GM12878 (cell line): ENCODE measurements around the gene MPPED1. TPM values are rescaled to one million over a fixed set of nuclear protein-coding genes. Genes with fewer than 3 reads are reported as not detected.

ENCODE experiments used
- ATAC-seq: fragments of 200-7000 bp; cut with Tn5 transposase; 3 replicates; pipeline ENCODE4 v1.9.1; 2020; ENCODE audit warnings: mild to moderate bottlenecking, moderate library complexity
- BruUV-seq: library from RNA; stranded (reverse); fragments of 400-500 nt; replicated peaks from 2 replicates; lab custom pipeline; 2021; lab: Mats Ljungman, UMichigan
- CTCF ChIA-PET: fragments of 300-600 bp; sonication (Branson Sonifier 250); formaldehyde crosslinking; extraction: SDS; loops from one replicate; lab custom pipeline; 2021; ENCODE audit warnings: inconsistent platforms; lab: Yijun Ruan, JAX
- POLR2A ChIA-PET: fragments of 350-600 bp; formaldehyde crosslinking; extraction: SDS; loops from one replicate; lab custom pipeline; 2021; ENCODE audit warnings: inconsistent platforms; lab: Charles Lee
- RAD21 ChIA-PET: fragments of 300-600 bp; sonication (Branson Sonifier 250); formaldehyde crosslinking; loops from one replicate; lab custom pipeline; 2023; ENCODE audit warnings: antibody characterized with exemption; ENCODE audit not compliant: unreplicated experiment; lab: Charles Lee
- SMC1A ChIA-PET: fragments of 300-600 bp; sonication (Branson Sonifier 250); formaldehyde crosslinking; loops from one replicate; lab custom pipeline; 2023; ENCODE audit not compliant: unreplicated experiment, uncharacterized antibody; lab: Charles Lee
- DNase-seq: peaks from one replicate; pipeline ENCODE4 v3.0.0-alpha.2; 2011; ENCODE audit warnings: low read depth, low spot score
- FAIRE-seq: peaks from 3 replicates; lab custom pipeline; 2011; peaks lifted over from hg19 to GRCh38; lab: Jason Lieb, UNC
- H2AFZ ChIP-seq: 2 replicates; pipeline ENCODE4 v1.6.0; 2011; ENCODE audit warnings: low read depth, low read length, control low read depth; ENCODE audit not compliant: control insufficient read depth
- H3K27ac ChIP-seq: 2 replicates; pipeline ENCODE4 v1.5.1; 2011; ENCODE audit warnings: control low read depth; ENCODE audit not compliant: control insufficient read depth, insufficient read depth
- H3K27me3 ChIP-seq, 2 experiments: replicated peaks in 1 of 2; 2 replicates each; pipeline versions ENCODE4 v1.6.0 to v1.6.1; 2011; ENCODE audit warnings: low read length in 1 of 2; ENCODE audit not compliant: control insufficient read depth in 2 of 2, insufficient read depth in 2 of 2
- H3K36me3 ChIP-seq, 2 experiments: 2 replicates each; pipeline ENCODE4 v1.5.1; 2011; ENCODE audit warnings: low read length in 1 of 2; ENCODE audit not compliant: control insufficient read depth in 2 of 2, insufficient read depth in 2 of 2
- H3K4me1 ChIP-seq: 2 replicates; pipeline ENCODE4 v1.6.1; 2011; ENCODE audit warnings: mild to moderate bottlenecking, low read length, moderate library complexity, mixed read lengths; ENCODE audit not compliant: control insufficient read depth, insufficient read depth
- H3K4me2 ChIP-seq: 2 replicates; pipeline ENCODE4 v1.6.0; 2011; ENCODE audit warnings: control low read depth; ENCODE audit not compliant: control insufficient read depth, insufficient read depth
- H3K4me3 ChIP-seq: fragments of 200-600 bp; sonication (generic); 2 replicates; pipeline ENCODE4 v1.5.1; 2016
- H3K79me2 ChIP-seq: 2 replicates; pipeline ENCODE4 v1.6.0; 2011; ENCODE audit warnings: low read length; ENCODE audit not compliant: control insufficient read depth, insufficient read depth
- H3K9ac ChIP-seq: 2 replicates; pipeline ENCODE4 v1.8.0; 2011; ENCODE audit warnings: low read length, control low read depth, mixed read lengths; ENCODE audit not compliant: control insufficient read depth, insufficient read depth
- H3K9me3 ChIP-seq: replicated peaks from 3 replicates; pipeline ENCODE4 v1.5.1; 2011; ENCODE audit warnings: mild to moderate bottlenecking, low read length; ENCODE audit not compliant: control insufficient read depth, insufficient read depth
- H4K20me1 ChIP-seq: 2 replicates; pipeline ENCODE4 v1.6.0; 2011; ENCODE audit not compliant: control insufficient read depth, insufficient read depth
- DPF2 ChIP-seq: fragments of 450-650 bp; IDR thresholded peaks from 2 replicates; pipeline ENCODE4 v1.6.1; 2017; ENCODE audit warnings: mild to moderate bottlenecking
- IRF5 ChIP-seq: fragments of 450-650 bp; IDR thresholded peaks from 2 replicates; pipeline ENCODE4 v1.6.1; 2017; ENCODE audit warnings: borderline replicate concordance
- PRDM15 ChIP-seq: fragments of 450-650 bp; formaldehyde crosslinking; IDR thresholded peaks from 2 replicates; pipeline ENCODE4 v1.4.0; 2020; ENCODE audit warnings: mild to moderate bottlenecking, moderate library complexity
- RAD21 ChIP-seq: IDR thresholded peaks from 2 replicates; pipeline ENCODE4 v1.6.1; 2011; ENCODE audit warnings: mild to moderate bottlenecking, low read depth, low read length, moderate library complexity; ENCODE audit not compliant: insufficient read depth
- SUPT20H ChIP-seq: IDR thresholded peaks from 2 replicates; pipeline ENCODE4 v1.6.1; 2011; ENCODE audit warnings: low read depth, mild to moderate bottlenecking, low read length, moderate library complexity, borderline replicate concordance; ENCODE audit not compliant: control insufficient read depth
- WGBS: methylation state at CpG from one replicate; pipeline ENCODE4 v1.1.6; 2016; ENCODE audit warnings: low lambda C conversion rate; ENCODE audit not compliant: insufficient replicate concordance, insufficient coverage; ENCODE audit errors: missing lambda C conversion rate; 5-methylcytosine and 5-hydroxymethylcytosine counted together
- in situ Hi-C: fragments of 300-500 bp; cut with MboI; formaldehyde crosslinking; loops from 9 replicates; pipeline ENCODE4 v1.14.3; 2018; ENCODE audit warnings: mixed read lengths
- intact Hi-C: fragments of 100-400 bp; cut with micrococcal nuclease; formaldehyde crosslinking; loops from one replicate; pipeline ENCODE4 v1.14.2; 2022; ENCODE audit not compliant: unreplicated experiment
- polyA plus RNA-seq, 11 experiments: library from polyadenylated mRNA; depleted of rRNA in 4 of 11; unstranded in 6 of 11; stranded (reverse) in 5 of 11; fragments of >200 nt; fragmentation: Nextera tagmentation in 4 of 11; fragmentation: Illumina TruSeq in 1 of 11; extraction: Ambion mirVana in 4 of 11; extraction: Trizol in 1 of 11; gene quantifications; 1 replicate in 1 of 11; 2 replicates in 10 of 11; pipeline versions ENCODE4 v1.2.1 to v1.2.3, GENCODE V29; 2011 to 2016; ENCODE audit warnings: inconsistent platforms in 2 of 11, missing spikeins in 2 of 11, low read depth in 1 of 11
- total RNA-seq, 4 experiments: library from RNA; depleted of rRNA in 3 of 4; stranded (reverse); fragments of >200 nt in 3 of 4; fragmentation: Illumina TruSeq in 1 of 4; extraction: Trizol in 1 of 4; gene quantifications; 2 replicates each; pipeline versions ENCODE4 v1.2.1 to v1.2.3, GENCODE V29; 2013 to 2021
- TF ChIP-seq, protein P1 (sequence below): fragments of 450-650 bp; IDR thresholded peaks from 2 replicates; pipeline ENCODE4 v1.6.1; 2017; ENCODE audit warnings: mild to moderate bottlenecking, low read depth, inconsistent platforms; ENCODE audit not compliant: poor library complexity, severe bottlenecking
- TF ChIP-seq, protein P2 (sequence below): fragments of 450-650 bp; IDR thresholded peaks from 2 replicates; pipeline ENCODE4 v1.6.1; 2017; ENCODE audit warnings: mild to moderate bottlenecking, moderate library complexity

The MPPED1 gene
- total and polyA plus RNA-seq, 10 of the 15 experiments (the other 5 are each of a cell fraction or from before 2014, with no cell fraction given), result 0.11 TPM; not detected in 9

DNA sequence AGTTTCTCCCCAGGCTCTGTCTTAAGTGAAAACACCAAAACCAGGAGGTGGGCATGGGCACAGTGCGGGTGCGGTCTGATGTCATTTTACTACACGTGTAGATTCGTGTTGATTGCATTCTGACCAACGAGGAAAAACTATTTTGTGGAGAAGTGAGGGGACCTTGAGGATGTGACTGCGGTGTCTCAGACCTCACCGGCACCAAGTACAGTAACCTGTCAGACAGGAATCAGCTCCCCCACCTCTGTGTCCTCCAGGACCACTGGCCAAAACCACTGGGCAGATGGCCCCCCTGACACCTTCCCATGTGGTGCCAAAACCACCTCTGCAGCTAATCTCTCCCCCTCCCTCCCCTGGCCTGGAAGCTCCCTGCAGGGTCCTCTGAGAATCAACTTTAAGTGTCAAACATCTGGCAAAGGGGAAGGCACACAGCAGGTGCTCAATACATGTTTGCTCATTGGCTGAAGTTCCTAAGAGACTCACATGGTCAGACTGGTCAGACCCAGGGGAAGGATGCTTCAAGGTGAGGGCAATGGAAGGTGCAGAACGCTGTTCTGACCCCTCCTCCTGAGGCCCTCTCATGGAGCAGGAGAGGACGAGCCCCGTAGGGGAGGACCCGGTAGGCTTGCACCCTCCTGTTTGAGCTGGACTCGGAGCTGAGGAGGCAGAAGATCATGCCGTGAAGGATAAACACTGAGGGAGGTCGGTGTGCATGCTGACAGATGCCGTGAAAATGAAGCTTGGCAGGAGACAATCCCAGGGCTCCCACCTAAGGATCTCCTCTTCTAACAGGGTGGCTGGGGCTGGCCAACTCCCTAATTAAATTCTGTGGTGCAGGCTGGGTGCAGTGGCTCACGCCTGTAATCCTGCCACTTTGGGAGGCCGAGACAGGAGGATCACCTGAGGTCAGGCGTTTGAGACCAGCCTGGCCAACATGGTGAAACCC is 129.9 kb downstream of the MPPED1 start:
- intact Hi-C loops, result no loop called here
- ChIA-PET CTCF (no interaction called here), POLR2A (no interaction called here), SMC1A (no interaction called here), RAD21 (no interaction called here)
- TF ChIP-seq DPF2, result no peak
- no peak for TF ChIP-seq SUPT20H
- TF ChIP-seq, protein P1, sequence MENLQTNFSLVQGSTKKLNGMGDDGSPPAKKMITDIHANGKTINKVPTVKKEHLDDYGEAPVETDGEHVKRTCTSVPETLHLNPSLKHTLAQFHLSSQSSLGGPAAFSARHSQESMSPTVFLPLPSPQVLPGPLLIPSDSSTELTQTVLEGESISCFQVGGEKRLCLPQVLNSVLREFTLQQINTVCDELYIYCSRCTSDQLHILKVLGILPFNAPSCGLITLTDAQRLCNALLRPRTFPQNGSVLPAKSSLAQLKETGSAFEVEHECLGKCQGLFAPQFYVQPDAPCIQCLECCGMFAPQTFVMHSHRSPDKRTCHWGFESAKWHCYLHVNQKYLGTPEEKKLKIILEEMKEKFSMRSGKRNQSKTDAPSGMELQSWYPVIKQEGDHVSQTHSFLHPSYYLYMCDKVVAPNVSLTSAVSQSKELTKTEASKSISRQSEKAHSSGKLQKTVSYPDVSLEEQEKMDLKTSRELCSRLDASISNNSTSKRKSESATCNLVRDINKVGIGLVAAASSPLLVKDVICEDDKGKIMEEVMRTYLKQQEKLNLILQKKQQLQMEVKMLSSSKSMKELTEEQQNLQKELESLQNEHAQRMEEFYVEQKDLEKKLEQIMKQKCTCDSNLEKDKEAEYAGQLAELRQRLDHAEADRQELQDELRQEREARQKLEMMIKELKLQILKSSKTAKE, result no peak
- TF ChIP-seq RAD21, result no peak
- no peak for TF ChIP-seq PRDM15
- TF ChIP-seq, protein P2, sequence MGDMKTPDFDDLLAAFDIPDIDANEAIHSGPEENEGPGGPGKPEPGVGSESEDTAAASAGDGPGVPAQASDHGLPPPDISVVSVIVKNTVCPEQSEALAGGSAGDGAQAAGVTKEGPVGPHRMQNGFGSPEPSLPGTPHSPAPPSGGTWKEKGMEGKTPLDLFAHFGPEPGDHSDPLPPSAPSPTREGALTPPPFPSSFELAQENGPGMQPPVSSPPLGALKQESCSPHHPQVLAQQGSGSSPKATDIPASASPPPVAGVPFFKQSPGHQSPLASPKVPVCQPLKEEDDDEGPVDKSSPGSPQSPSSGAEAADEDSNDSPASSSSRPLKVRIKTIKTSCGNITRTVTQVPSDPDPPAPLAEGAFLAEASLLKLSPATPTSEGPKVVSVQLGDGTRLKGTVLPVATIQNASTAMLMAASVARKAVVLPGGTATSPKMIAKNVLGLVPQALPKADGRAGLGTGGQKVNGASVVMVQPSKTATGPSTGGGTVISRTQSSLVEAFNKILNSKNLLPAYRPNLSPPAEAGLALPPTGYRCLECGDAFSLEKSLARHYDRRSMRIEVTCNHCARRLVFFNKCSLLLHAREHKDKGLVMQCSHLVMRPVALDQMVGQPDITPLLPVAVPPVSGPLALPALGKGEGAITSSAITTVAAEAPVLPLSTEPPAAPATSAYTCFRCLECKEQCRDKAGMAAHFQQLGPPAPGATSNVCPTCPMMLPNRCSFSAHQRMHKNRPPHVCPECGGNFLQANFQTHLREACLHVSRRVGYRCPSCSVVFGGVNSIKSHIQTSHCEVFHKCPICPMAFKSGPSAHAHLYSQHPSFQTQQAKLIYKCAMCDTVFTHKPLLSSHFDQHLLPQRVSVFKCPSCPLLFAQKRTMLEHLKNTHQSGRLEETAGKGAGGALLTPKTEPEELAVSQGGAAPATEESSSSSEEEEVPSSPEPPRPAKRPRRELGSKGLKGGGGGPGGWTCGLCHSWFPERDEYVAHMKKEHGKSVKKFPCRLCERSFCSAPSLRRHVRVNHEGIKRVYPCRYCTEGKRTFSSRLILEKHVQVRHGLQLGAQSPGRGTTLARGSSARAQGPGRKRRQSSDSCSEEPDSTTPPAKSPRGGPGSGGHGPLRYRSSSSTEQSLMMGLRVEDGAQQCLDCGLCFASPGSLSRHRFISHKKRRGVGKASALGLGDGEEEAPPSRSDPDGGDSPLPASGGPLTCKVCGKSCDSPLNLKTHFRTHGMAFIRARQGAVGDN, result no peak
- no peak for TF ChIP-seq IRF5
- ATAC-seq, result no peak
- 36% methylated on average over 18 of the region's 18 CpGs for WGBS
- H3K4me2 ChIP-seq, result no peak overlapping the region
- no peak for DNase-seq
- no TSS peak for BruUV-seq
- no peaks in the 10 kb centered on the region for H4K20me1 ChIP-seq
- H3K4me3 ChIP-seq, result no peak overlapping the region
- no peak overlapping the region for H2AFZ ChIP-seq
- no peaks in the 10 kb centered on the region for H3K9me3 ChIP-seq
- no peaks in the 10 kb centered on the region for H3K79me2 ChIP-seq
- H3K36me3 ChIP-seq, result no peaks in the 10 kb centered on the region
- no peak overlapping the region for H3K9ac ChIP-seq
- H3K4me1 ChIP-seq, result no peaks in the 10 kb centered on the region
- H3K27ac ChIP-seq, result no peak overlapping the region
- FAIRE-seq, result no peak
- peaks cover 0 to 2% of the 10 kb centered on the region in 2 experiments; a peak in 2 of 4 replicates for H3K27me3 ChIP-seq
- in situ Hi-C loops, result no loop called here
